ENCODE measurements around the gene SETSIP.

DNA sequence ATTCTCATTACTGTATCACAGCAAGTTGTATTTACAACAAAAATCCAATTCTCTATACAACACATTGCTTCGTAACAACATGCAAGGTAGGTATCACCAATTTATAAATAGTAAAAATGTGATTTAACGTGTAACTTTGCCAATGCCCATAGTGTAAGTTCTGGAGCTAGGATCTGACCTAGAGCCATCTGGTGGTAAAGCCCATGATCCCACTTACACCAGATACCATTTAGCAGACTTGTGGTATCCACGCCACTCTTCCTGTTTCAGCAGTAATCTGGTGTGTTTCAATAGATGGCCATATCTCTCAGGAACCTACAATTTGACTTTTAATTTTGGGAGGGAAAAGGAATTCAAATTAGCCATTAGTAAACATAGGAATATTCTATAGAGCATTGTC, 10.2 kb downstream of the SETSIP start:
- no peak for TF ChIP-seq POLR2AphosphoS5 (IDR thresholded peaks at IDR 0.05; ENCODE audit: low read depth)
- no peak for TF ChIP-seq CTCF (IDR thresholded peaks at IDR 0.05; ENCODE audit: insufficient read depth, low read length)
